ENCODE data around the gene PPFIBP2. TPM values are rescaled to one million over a fixed set of nuclear protein-coding genes. Genes with fewer than 3 reads are reported as not detected.

The PPFIBP2 gene
- total RNA-seq, 1 experiment from 2014 or later: 21.5 TPM

DNA sequence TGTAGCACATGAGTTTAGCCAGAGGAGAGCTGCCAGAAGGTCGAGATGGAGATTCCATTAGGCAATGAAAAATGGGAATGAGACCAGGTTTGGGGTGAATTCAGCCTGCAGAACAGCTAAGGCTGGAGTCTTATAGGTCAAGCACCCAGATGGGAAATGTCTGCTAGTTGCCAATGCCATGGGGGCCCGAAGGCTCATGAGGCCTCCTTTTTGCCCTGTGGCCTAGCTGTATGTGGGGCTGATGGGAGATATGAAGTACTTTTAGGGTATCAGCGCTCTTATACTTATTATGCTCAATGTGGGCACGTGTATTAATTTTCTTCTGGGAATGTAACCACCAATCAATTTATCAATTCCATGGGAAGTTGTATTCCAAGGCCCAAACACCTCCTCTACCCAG lies 8.7 kb downstream of the PPFIBP2 start:
- in situ Hi-C loops (cut with HindIII; ENCODE audit: low pct_unique_long_range_greater_than_20kb, low sequenced_read_pairs): no loop called here
- no peaks in the 10 kb centered on the region for H3K36me3 ChIP-seq (ENCODE audit: control insufficient read depth, insufficient read depth, low read length)
- no peaks in the 10 kb centered on the region for H3K4me1 ChIP-seq (ENCODE audit: control insufficient read depth, insufficient read depth, low read length)
- TF ChIP-seq REST (IDR thresholded peaks at IDR 0.05; ENCODE audit: insufficient read depth in 1 of 2, low read depth in 2 of 2, low read length in 1 of 2) (no peak), SIN3A (IDR thresholded peaks at IDR 0.05; ENCODE audit: borderline replicate concordance, insufficient read depth, low read depth, low read length) (no peak), TCF7L2 (IDR thresholded peaks at IDR 0.05; ENCODE audit: low read depth, low read length) (no peak), POLR2AphosphoS5 (IDR thresholded peaks at IDR 0.05; ENCODE audit: low read depth, low read length) (no peak), CTCF (IDR thresholded peaks at IDR 0.05) (no peak)
- ChIA-PET POLR2A (no interaction called here), CTCF (interaction anchor here (0.6 kb wide), 1 partner anchor 172 kb away, joined by 11 read pairs; no protein-coding TSS in a partner anchor)
- no TSS peak for BruUV-seq (replicated peaks)
- no peak overlapping the region for H3K27ac ChIP-seq (ENCODE audit: low read length)
- H3K4me3 ChIP-seq (ENCODE audit: low read depth in 2 of 2, low read length in 2 of 2): no peak overlapping the region
- intact Hi-C loops (cut with micrococcal nuclease; ENCODE audit: unreplicated experiment): no loop called here
- ATAC-seq (no peak), DNase-seq (ENCODE audit: low read depth, low spot score) (no peak)
- H3K27me3 ChIP-seq (ENCODE audit: control insufficient read depth, insufficient read depth, low read length): no peaks in the 10 kb centered on the region
- no peaks in the 10 kb centered on the region for H3K9me3 ChIP-seq (ENCODE audit: control insufficient read depth, insufficient read depth, low read depth, low read length)

- POLR2A ChIA-PET: no interaction called here
- H3K36me3 ChIP-seq (ENCODE audit: control insufficient read depth, insufficient read depth, low read length): no peaks in the 10 kb centered on the region
- DNase-seq (ENCODE audit: low read depth, low spot score): no peak
- in situ Hi-C loops (cut with HindIII; ENCODE audit: low pct_unique_long_range_greater_than_20kb, low sequenced_read_pairs) (no loop called here), intact Hi-C loops (cut with micrococcal nuclease; ENCODE audit: unreplicated experiment) (no loop called here)
- H3K4me3 ChIP-seq (ENCODE audit: low read depth in 2 of 2, low read length in 2 of 2): no peak overlapping the region
- no peaks in the 10 kb centered on the region for H3K9me3 ChIP-seq (ENCODE audit: control insufficient read depth, insufficient read depth, low read depth, low read length)
- no peak for ATAC-seq
- CTCF ChIA-PET: interaction anchor here (0.5 kb wide), 1 partner anchor 171 kb away, joined by 6 read pairs; no protein-coding TSS in a partner anchor
- no peaks in the 10 kb centered on the region for H3K4me1 ChIP-seq (ENCODE audit: control insufficient read depth, insufficient read depth, low read length)
- TF ChIP-seq CTCF (IDR thresholded peaks at IDR 0.05) (no peak), REST (IDR thresholded peaks at IDR 0.05; ENCODE audit: insufficient read depth in 1 of 2, low read depth in 2 of 2, low read length in 1 of 2) (no peak), TCF7L2 (IDR thresholded peaks at IDR 0.05; ENCODE audit: low read depth, low read length) (no peak), POLR2AphosphoS5 (IDR thresholded peaks at IDR 0.05; ENCODE audit: low read depth, low read length) (no peak), SIN3A (IDR thresholded peaks at IDR 0.05; ENCODE audit: borderline replicate concordance, insufficient read depth, low read depth, low read length) (no peak)
- H3K27me3 ChIP-seq (ENCODE audit: control insufficient read depth, insufficient read depth, low read length): no peaks in the 10 kb centered on the region
- no TSS peak for BruUV-seq (replicated peaks)
- no peak overlapping the region for H3K27ac ChIP-seq (ENCODE audit: low read length)
Measured at GRCh38 chr11:7523416-7524210, 9.8 kb downstream of the PPFIBP2 start.
